Measurements from ENCODE around the gene TBC1D19.

Gene TBC1D19

GRCh38 chr4:26558166-26558895 is 25.6 kb upstream of the TBC1D19 start:
- H3K9ac ChIP-seq: no peak overlapping the region
- H3K79me2 ChIP-seq: no peaks in the 10 kb centered on the region
- H3K4me1 ChIP-seq: no peaks in the 10 kb centered on the region
- H3K27me3 ChIP-seq (ENCODE audit: control insufficient read depth, insufficient read depth, low read length): no peaks in the 10 kb centered on the region
- no peaks in the 10 kb centered on the region for H3K9me3 ChIP-seq (ENCODE audit: control insufficient read depth, low read length)
- no peaks in the 10 kb centered on the region for H3K36me3 ChIP-seq (ENCODE audit: control insufficient read depth, insufficient read depth, low read length)
- no peak overlapping the region for H3K4me3 ChIP-seq (ENCODE audit: low read depth, low read length)
- H3K27ac ChIP-seq: no peak overlapping the region
- no peak for TF ChIP-seq CTCF (IDR thresholded peaks at IDR 0.05)
- no peak overlapping the region for H2AFZ ChIP-seq
- no peak overlapping the region for H3K4me2 ChIP-seq (ENCODE audit: low read length)

GRCh38 chr4:26566133-26566532 is 17.8 kb upstream of the TBC1D19 start:
- Histone ChIP-seq H3K36me3 (ENCODE audit: control insufficient read depth, insufficient read depth, low read length) (no peaks in the 10 kb centered on the region), H2AFZ (no peak overlapping the region), H3K27me3 (ENCODE audit: control insufficient read depth, insufficient read depth, low read length) (no peaks in the 10 kb centered on the region), H3K9me3 (ENCODE audit: control insufficient read depth, low read length) (no peaks in the 10 kb centered on the region), H3K79me2 (no peaks in the 10 kb centered on the region), H3K4me2 (ENCODE audit: low read length) (no peak overlapping the region), H3K27ac (no peak overlapping the region), H3K4me1 (no peaks in the 10 kb centered on the region), H3K4me3 (ENCODE audit: low read depth, low read length) (no peak overlapping the region), H3K9ac (no peak overlapping the region)
- no peak for TF ChIP-seq CTCF (IDR thresholded peaks at IDR 0.05)

GRCh38 chr4:26568446-26568994 is 15.4 kb upstream of the TBC1D19 start:
- no peaks in the 10 kb centered on the region for H3K9me3 ChIP-seq (ENCODE audit: control insufficient read depth, low read length)
- no peak overlapping the region for H2AFZ ChIP-seq
- no peaks in the 10 kb centered on the region for H3K27me3 ChIP-seq (ENCODE audit: control insufficient read depth, insufficient read depth, low read length)
- no peaks in the 10 kb centered on the region for H3K79me2 ChIP-seq
- H3K9ac ChIP-seq: no peak overlapping the region
- H3K4me1 ChIP-seq: no peaks in the 10 kb centered on the region
- H3K4me3 ChIP-seq (ENCODE audit: low read depth, low read length): no peak overlapping the region
- no peaks in the 10 kb centered on the region for H3K36me3 ChIP-seq (ENCODE audit: control insufficient read depth, insufficient read depth, low read length)
- H3K27ac ChIP-seq: no peak overlapping the region
- TF ChIP-seq CTCF (IDR thresholded peaks at IDR 0.05): no peak
- no peak overlapping the region for H3K4me2 ChIP-seq (ENCODE audit: low read length)

- Histone ChIP-seq H3K4me2 (ENCODE audit: low read length) (no peak overlapping the region), H3K9me3 (ENCODE audit: control insufficient read depth, low read length) (no peaks in the 10 kb centered on the region), H3K4me3 (ENCODE audit: low read depth, low read length) (no peak overlapping the region), H3K79me2 (no peaks in the 10 kb centered on the region), H3K27me3 (ENCODE audit: control insufficient read depth, insufficient read depth, low read length) (no peaks in the 10 kb centered on the region), H2AFZ (no peak overlapping the region), H3K4me1 (no peaks in the 10 kb centered on the region), H3K27ac (no peak overlapping the region), H3K9ac (no peak overlapping the region), H3K36me3 (ENCODE audit: control insufficient read depth, insufficient read depth, low read length) (no peaks in the 10 kb centered on the region)
- no peak for TF ChIP-seq CTCF (IDR thresholded peaks at IDR 0.05)
Measured at GRCh38 chr4:26570596-26570995, 13.3 kb upstream of the TBC1D19 start.

- no peak overlapping the region for H3K27ac ChIP-seq
- no peaks in the 10 kb centered on the region for H3K9me3 ChIP-seq (ENCODE audit: control insufficient read depth, low read length)
- H3K9ac ChIP-seq: no peak overlapping the region
- H3K4me2 ChIP-seq (ENCODE audit: low read length): no peak overlapping the region
- H3K4me1 ChIP-seq: no peaks in the 10 kb centered on the region
- H3K36me3 ChIP-seq (ENCODE audit: control insufficient read depth, insufficient read depth, low read length): no peaks in the 10 kb centered on the region
- H3K27me3 ChIP-seq (ENCODE audit: control insufficient read depth, insufficient read depth, low read length): no peaks in the 10 kb centered on the region
- H3K4me3 ChIP-seq (ENCODE audit: low read depth, low read length): no peak overlapping the region
- no peak overlapping the region for H2AFZ ChIP-seq
- H3K79me2 ChIP-seq: no peaks in the 10 kb centered on the region
- TF ChIP-seq CTCF (IDR thresholded peaks at IDR 0.05): no peak
Measured at GRCh38 chr4:26573389-26573794, 10.5 kb upstream of the TBC1D19 start.
